ENCODE data around the gene GLIS1.

Gene GLIS1

GRCh38 chr1:53646732-53647131 is 92.2 kb downstream of the GLIS1 start:
- DNase-seq: no peak

- no peak for DNase-seq
These were observed 93.3 kb downstream of the GLIS1 start for GRCh38 chr1:53645690-53646078.

GRCh38 chr1:53644909-53645689 is 93.9 kb downstream of the GLIS1 start:
- no peak for DNase-seq

GRCh38 chr1:53644496-53644895 is 94.5 kb downstream of the GLIS1 start:
- no peak for DNase-seq

GRCh38 chr1:53643881-53644390 is 95.0 kb downstream of the GLIS1 start:
- no peak for DNase-seq

GRCh38 chr1:53643041-53643880 is 95.7 kb downstream of the GLIS1 start:
- DNase-seq: no peak

- DNase-seq: no peak
These were observed 96.4 kb downstream of the GLIS1 start for GRCh38 chr1:53642607-53643006.

- no peak for DNase-seq
These were observed 96.8 kb downstream of the GLIS1 start for GRCh38 chr1:53642215-53642555.

- DNase-seq: no peak
These were observed 97.3 kb downstream of the GLIS1 start for GRCh38 chr1:53641481-53642214.

GRCh38 chr1:53640701-53641075 is 98.3 kb downstream of the GLIS1 start:
- no peak for DNase-seq

GRCh38 chr1:53639996-53640700 is 98.8 kb downstream of the GLIS1 start:
- DNase-seq: no peak

GRCh38 chr1:53639251-53639763 is 99.7 kb downstream of the GLIS1 start:
- no peak for DNase-seq

GRCh38 chr1:53638360-53639035 is 100.5 kb downstream of the GLIS1 start:
- no peak for DNase-seq

- DNase-seq: no peak
These were observed 101.2 kb downstream of the GLIS1 start for GRCh38 chr1:53637511-53638359.

- DNase-seq: no peak
These were observed 102.3 kb downstream of the GLIS1 start for GRCh38 chr1:53636621-53637171.

- no peak for DNase-seq
These were observed 104.4 kb downstream of the GLIS1 start for GRCh38 chr1:53634571-53634979.

GRCh38 chr1:53633073-53633704 is 105.8 kb downstream of the GLIS1 start:
- no peak for DNase-seq

- DNase-seq: no peak
These were observed 107.2 kb downstream of the GLIS1 start for GRCh38 chr1:53631622-53632310.

- no peak for DNase-seq
These were observed 109.8 kb downstream of the GLIS1 start for GRCh38 chr1:53629101-53629691.

All from NCI-H510A (cell line).